ENCODE data around the gene CARD11.

- TF ChIP-seq CTCF (conservative IDR thresholded peaks at IDR 0.05 in 1 of 2, IDR thresholded peaks at IDR 0.05 in 1 of 2; ENCODE audit: extremely low read depth in 1 of 2, insufficient read depth in 1 of 2, low read depth in 1 of 2, low read length in 2 of 2) (no peak), EZH2 (IDR thresholded peaks at IDR 0.05; ENCODE audit: borderline replicate concordance, low read length) (no peak)
Observed at GRCh38 chr7:2969398-2970306, 74.0 kb downstream of the CARD11 start.
